AG08395 (cell line): ENCODE results near the gene DBH.

Experiments
- DNase-seq: peaks from one replicate; pipeline ENCODE4 v3.0.0; 2012; ENCODE audit warnings: mixed read lengths, low spot score

The DBH gene

GRCh38 chr9:133635533-133636531, at the start of gene DBH:
Gene DBH, plus strand, starts transcription at chr9:133636363. Its CDS starts 9 bp downstream, at chr9:133636372.
- no peak for DNase-seq

DNA sequence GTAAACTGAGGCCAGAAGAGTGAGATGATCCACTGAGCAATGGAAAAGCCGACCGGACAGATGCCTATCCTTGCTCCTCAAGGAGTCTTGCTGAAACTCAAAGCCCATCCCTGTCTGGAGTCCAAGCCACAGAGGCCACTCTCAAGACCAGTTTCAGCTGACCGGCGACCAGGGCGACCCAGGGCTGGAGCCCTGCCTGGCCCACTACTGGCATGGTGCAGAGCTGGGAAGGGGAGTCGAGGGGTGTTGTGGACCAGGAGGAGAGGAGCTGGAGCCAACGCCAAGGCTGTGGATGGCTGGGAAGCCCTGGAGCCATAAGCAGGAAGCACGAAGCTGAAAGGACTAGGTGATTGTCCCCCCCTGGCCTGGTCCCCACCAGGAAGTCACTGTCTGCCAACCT, 49.1 kb upstream of the DBH start:
- no peak for DNase-seq

DNA sequence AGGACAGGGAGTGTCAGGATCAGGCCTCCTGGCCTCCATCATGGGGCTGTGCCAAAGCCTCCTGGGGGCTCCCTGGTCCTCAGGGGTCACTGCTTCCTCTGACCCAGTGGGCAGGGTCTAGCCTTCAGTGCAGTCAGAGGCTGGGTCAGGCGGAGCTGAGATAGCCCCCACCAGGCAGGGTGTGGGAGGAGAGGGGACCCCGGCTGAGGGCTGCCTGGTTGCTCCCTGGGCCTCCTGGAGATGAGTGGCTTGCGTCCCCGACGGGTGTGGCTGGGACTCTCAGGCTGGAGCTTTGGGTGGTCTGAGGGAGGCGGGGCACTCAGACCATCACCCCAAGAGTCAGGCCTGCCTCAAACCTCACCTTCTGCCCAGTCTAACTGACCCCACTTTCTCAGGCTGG, 48.7 kb upstream of the DBH start:
- DNase-seq = no peak

GRCh38 chr9:133589454-133590227, 46.5 kb upstream of the DBH start:
- no peak for DNase-seq

DNA sequence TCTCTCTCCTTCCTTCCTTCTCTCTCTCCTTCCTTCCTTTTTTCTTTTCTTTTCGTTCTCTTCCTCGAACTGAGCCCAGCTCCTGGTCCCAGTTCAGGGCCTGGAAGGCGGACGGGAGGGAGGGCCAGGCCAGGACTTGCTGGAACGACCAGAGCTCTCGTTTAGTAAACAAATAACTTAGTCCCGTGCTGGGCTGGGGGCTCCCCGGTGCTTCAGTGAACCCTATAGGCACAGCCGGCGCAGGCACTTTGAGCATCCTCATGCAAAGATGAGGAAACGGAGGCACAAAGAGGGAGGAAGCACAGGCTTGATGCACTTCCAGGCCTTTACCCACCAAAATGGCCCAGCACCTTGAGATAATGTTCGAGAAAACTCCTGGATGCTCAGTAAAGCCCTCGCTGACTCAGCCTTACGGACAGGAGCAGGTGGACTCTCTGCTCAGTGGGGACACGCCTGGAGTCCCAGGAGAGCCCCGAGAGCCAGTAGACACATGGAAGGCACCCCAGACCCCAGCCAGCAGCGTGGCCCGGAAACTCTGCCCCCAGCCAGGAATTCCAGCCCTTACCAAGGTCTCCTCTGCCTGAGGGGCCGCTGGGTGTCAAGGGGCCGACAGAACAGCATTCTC, 45.8 kb upstream of the DBH start:
- DNase-seq = no peak

DNA sequence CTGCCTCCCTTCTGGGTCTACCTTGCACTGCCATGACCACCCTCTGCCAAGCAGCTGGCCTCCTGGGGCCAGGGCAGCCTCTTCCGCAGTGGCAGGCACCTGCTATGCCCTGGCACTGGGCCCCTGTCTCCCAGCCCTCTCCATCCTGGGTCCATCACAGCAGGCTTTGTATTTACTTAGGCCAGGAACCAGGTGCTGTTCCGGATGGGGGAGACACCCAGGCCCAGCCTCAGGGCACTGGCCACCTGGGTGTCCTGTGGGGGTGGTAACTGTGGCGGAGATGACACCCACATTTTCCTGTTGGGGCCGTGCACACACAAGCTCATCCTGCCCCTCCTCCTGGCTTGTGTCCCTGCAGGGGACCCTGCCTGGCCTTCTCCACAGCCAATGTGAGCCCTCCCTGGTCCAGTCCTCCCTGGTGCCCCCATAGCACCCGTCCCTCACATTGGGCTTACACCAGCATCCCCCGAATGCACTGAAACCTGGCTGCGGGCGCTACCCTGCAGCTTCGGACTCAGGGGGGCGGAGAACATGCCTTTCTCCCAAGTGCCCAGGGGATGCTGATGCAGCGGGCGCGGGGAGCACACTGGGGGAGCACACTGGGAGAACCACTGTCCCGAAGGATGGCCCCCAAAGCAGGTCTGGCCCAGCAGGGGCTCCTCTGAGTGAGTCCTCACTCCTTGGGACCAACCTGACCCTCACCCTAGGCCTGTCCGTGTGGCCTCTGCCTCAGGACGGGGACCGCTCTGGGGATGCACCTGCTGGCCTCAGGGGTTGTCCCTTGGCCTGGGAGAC, 44.9 kb upstream of the DBH start:
- no peak for DNase-seq

GRCh38 chr9:133591985-133592384, 44.2 kb upstream of the DBH start:
- no peak for DNase-seq

GRCh38 chr9:133592731-133593409, 43.3 kb upstream of the DBH start:
- no peak for DNase-seq

DNA sequence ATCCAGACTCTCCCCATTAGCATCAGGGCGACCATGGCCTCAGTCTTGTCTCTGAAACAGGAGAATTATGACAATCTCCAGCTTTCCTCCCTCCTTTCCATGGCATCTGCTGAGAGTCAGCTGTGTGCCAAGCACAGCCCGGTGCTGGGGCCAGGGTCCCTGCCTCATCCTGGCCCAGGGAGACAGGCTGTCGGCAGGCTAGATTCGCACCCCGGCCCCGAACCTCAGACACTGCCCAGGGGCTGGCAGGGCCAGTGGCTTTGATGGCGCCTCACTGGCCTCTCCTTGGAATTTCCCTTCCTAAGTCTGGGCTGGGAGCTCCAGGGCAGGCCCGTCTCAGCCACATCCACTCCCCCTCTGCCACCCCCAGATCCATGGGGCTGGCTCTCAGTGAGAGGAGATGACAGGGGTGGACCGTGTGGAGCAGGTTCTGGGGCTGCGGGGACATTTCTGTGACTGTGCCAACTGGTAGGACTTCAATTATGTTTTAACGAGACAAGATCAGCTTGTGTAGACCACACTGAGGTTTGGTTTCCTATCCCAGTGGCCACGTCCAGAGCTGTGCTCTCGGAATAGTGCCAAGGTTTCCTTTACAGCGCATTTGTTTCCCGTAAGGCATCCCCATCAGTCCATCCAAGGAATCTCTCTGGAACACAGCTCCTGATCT, 42.4 kb upstream of the DBH start:
- no peak for DNase-seq

DNA sequence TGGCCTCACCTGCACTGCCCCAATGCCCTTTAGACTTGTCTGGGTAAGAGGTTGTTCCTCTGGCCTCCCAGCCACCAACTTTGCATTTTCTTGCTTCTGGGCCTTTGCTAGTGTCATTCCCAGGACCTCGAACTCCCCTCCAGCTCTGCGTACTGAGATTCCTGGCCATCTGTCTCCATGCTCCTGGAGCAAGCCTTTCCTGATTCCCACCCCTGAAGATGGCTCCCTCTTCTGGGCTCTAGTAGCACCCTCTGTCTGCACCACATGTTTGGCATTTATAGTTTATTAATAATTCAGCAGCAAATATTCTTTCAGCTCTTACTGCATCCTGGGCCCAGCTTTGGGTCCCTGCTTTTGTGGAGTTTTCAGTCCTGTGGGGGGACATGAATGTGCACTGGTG, 41.9 kb upstream of the DBH start:
- DNase-seq = no peak

- DNase-seq = no peak
Measured at GRCh38 chr9:133595910-133596309, 40.3 kb upstream of the DBH start.

DNA sequence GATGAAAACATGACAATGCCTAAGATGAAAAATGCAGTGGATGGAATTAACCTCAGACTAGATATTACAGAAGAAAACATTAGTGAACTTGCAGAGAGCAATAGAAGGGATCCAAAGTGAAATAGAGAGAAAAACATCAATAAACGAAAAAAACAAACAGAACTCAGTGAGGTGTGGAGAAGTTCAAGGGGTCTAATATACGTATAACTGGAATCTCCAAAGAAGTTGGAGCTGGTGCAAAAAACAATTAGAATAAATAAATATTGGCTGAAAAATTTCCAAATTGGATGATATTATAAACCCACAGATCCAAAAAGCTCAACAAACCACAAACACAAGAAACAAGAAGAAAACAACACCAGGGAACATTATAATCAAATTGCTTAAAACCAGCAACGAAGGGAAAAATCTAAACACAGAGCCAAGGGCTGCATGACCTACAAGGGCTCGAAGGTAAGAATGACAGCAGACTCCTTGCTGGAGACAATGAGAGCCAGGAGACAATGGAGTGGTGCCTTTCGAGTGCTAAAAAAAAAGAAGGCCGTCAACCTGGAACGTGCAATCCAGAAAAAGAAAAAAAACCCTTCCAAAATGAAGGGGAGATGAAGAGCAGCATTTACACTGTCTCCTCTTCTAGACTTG, 38.7 kb upstream of the DBH start:
- no peak for DNase-seq

- DNase-seq = no peak
Measured at GRCh38 chr9:133598978-133599377, 37.2 kb upstream of the DBH start.

GRCh38 chr9:133599470-133600173, 36.5 kb upstream of the DBH start:
- DNase-seq = no peak

DNA sequence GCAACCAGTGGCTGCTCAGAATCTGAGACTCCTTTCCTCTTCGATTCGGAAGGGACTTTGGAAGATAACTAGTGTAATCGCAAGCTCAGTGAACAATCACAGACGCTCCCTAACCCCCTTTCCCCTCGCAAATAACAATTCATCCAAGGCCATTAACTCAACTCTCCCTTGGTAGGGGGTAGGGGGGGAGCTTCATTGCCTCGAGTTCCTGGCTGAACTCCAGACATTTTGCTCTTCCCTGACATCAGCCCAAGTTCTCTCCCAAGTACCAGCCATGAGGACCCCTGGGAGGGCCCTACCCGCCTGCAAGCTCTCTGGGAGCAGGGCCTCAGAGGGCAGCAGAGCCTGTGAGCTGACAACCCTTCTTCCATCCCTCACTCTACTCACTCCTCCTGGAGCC, 35.4 kb upstream of the DBH start:
- DNase-seq = no peak

DNA sequence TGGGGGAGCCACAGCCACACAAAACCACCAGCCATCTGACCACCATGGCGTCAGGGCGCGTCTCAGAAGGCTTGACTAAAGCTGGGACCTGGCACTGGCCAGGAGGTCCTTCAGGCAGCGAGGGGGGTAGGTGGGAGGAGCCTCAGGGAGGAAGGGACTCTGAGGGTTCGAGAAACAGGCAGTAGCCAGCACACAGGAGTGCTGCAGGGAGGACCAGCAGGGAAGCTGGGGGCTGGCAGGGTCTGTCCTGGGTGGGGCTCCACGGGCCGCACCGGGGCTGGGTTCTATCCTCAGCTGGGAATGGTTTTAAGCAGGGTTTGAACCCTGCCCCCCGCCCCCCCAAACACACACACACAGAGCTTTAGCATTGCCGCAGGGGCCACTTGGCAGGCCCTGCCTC, 34.4 kb upstream of the DBH start:
- DNase-seq = no peak

DNA sequence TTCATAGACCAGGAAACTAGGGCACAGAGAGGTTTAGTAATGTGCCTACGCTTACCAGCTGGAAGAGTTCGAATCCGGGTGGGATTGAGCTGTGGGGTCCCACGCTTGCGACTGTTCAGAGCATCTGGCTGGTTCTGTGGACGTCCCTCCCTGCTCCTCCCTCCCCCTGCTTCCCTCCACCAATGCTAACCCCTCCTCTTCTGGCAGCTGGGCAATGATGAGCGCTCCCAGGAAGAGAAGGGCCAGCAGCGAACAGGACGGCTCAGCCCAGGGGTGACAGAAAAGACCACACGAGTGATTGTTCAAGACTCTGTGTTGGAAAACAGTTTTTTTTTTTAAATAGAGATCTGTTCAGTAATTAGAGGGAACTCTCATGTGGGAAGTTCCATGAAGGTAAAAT, 33.9 kb upstream of the DBH start:
- DNase-seq = no peak

GRCh38 chr9:133603135-133603927, 32.8 kb upstream of the DBH start:
- DNase-seq = no peak

- no peak for DNase-seq
Measured at GRCh38 chr9:133604214-133604613, 31.9 kb upstream of the DBH start.
